SK-N-SH treated with all-trans-retinoic acid at 6 μM for 48 hours (cell line): ENCODE data around the gene UHRF1.

Experiments used
- ATAC-seq: fragments of 200-7000 bp; cut with Tn5 transposase; 3 replicates; pipeline ENCODE4 v1.9.1; 2020; ENCODE audit warnings: mild to moderate bottlenecking, moderate library complexity
- ARNTL ChIP-seq: fragments of 450-650 bp; formaldehyde crosslinking; IDR thresholded peaks from 2 replicates; pipeline ENCODE4 v1.5.0; 2020; ENCODE audit warnings: low read depth, mild to moderate bottlenecking, moderate library complexity, borderline replicate concordance
- CSDC2 ChIP-seq: fragments of 250-450 bp; sonication (Bioruptor Pico); IDR thresholded peaks from 2 replicates; pipeline ENCODE4 v1.5.0; 2020; ENCODE audit warnings: mild to moderate bottlenecking, moderate library complexity
- GLIS3 ChIP-seq: fragments of 250-450 bp; sonication (Bioruptor Pico); IDR thresholded peaks from 2 replicates; pipeline ENCODE4 v1.5.0; 2020; ENCODE audit warnings: mild to moderate bottlenecking, moderate library complexity
- OSR1 ChIP-seq: fragments of 250-450 bp; sonication (Bioruptor Pico); IDR thresholded peaks from 2 replicates; pipeline ENCODE4 v1.8.0; 2022; ENCODE audit warnings: moderate library complexity, mild to moderate bottlenecking, inconsistent platforms
- RARB ChIP-seq: fragments of 250-450 bp; sonication (Bioruptor Pico); IDR thresholded peaks from 2 replicates; pipeline ENCODE4 v1.8.0; 2021; ENCODE audit warnings: mild to moderate bottlenecking, moderate library complexity
- SNAI2 ChIP-seq: fragments of 250-450 bp; sonication (Bioruptor Pico); IDR thresholded peaks from 2 replicates; pipeline ENCODE4 v1.5.0; 2020; ENCODE audit warnings: mild to moderate bottlenecking, moderate library complexity
- TCF4 ChIP-seq: fragments of 250-450 bp; sonication (Bioruptor Pico); IDR thresholded peaks from 2 replicates; pipeline ENCODE4 v1.8.0; 2021; ENCODE audit warnings: mild to moderate bottlenecking, moderate library complexity, borderline replicate concordance
- TOX ChIP-seq: fragments of 250-450 bp; sonication (Bioruptor Pico); IDR thresholded peaks from 2 replicates; pipeline ENCODE4 v1.8.0; 2021; ENCODE audit warnings: mild to moderate bottlenecking, moderate library complexity, borderline replicate concordance
- ZC3H10 ChIP-seq: fragments of 250-450 bp; sonication (Bioruptor Pico); IDR thresholded peaks from 2 replicates; pipeline ENCODE4 v1.5.1; 2021; ENCODE audit warnings: mild to moderate bottlenecking, moderate library complexity
- ZFP3 ChIP-seq: fragments of 250-450 bp; sonication (Bioruptor Pico); IDR thresholded peaks from 2 replicates; pipeline ENCODE4 v1.5.0; 2020; ENCODE audit warnings: mild to moderate bottlenecking, moderate library complexity
- ZFP30 ChIP-seq: fragments of 450-650 bp; formaldehyde crosslinking; IDR thresholded peaks from 2 replicates; pipeline ENCODE4 v1.5.0; 2022; ENCODE audit warnings: mild to moderate bottlenecking, moderate library complexity
- ZNF565 ChIP-seq: fragments of 450-650 bp; formaldehyde crosslinking; conservative IDR thresholded peaks from 2 replicates; pipeline ENCODE4 v1.5.0; 2020; ENCODE audit warnings: low read depth, mild to moderate bottlenecking, moderate library complexity
- ZNF70 ChIP-seq: fragments of 450-650 bp; formaldehyde crosslinking; IDR thresholded peaks from 2 replicates; pipeline ENCODE4 v1.5.0; 2020; ENCODE audit warnings: mild to moderate bottlenecking, moderate library complexity
- ZNF8 ChIP-seq: fragments of 450-650 bp; formaldehyde crosslinking; IDR thresholded peaks from 2 replicates; pipeline ENCODE4 v1.5.0; 2020; ENCODE audit warnings: mild to moderate bottlenecking, moderate library complexity
- TF ChIP-seq, protein P1 (sequence below): fragments of 250-450 bp; sonication (Bioruptor Pico); IDR thresholded peaks from 2 replicates; pipeline ENCODE4 v1.5.1; 2020; ENCODE audit warnings: low read depth, mild to moderate bottlenecking, moderate library complexity
- TF ChIP-seq, protein P2 (sequence below): fragments of 250-450 bp; sonication (Bioruptor Pico); IDR thresholded peaks from 2 replicates; pipeline ENCODE4 v1.5.0; 2020; ENCODE audit warnings: mild to moderate bottlenecking, moderate library complexity
- TF ChIP-seq, protein P3 (sequence below): fragments of 250-450 bp; sonication (Bioruptor Pico); IDR thresholded peaks from 2 replicates; pipeline ENCODE4 v1.5.1; 2021; ENCODE audit warnings: mild to moderate bottlenecking, moderate library complexity
- TF ChIP-seq, protein P4 (sequence below): fragments of 250-450 bp; sonication (Bioruptor Pico); IDR thresholded peaks from 2 replicates; pipeline ENCODE4 v1.8.0; 2020; ENCODE audit warnings: mild to moderate bottlenecking, moderate library complexity, borderline replicate concordance

Gene UHRF1

DNA sequence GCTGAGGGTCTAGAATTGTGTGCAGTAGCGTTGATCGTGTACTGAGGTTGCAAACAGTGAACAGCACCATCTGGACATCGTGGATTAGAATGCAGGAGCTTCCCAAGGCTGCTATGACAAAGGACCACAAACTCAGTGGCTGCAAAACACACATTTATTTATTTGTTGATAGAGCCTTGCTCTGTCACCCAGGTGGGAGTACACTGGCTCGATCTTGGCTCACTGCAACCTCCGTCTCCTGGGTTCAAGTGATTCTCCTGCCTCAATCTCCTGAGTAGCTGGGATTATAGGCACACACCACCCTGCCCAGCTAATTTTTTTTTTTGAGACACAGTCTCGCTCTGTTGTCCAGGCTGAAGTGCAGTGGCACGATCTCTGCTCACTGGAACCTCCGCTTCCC lies 2.3 kb upstream of the UHRF1 start (continued):
- TF ChIP-seq CSDC2 (CRISPR knock-in tag): no peak
- TF ChIP-seq TCF4 (CRISPR knock-in tag): no peak
- no peak for TF ChIP-seq ZNF70 (CRISPR knock-in tag)
- no peak for TF ChIP-seq OSR1 (CRISPR knock-in tag)
- TF ChIP-seq SNAI2: no peak
- no peak for TF ChIP-seq ZC3H10 (CRISPR knock-in tag)
- no peak for TF ChIP-seq ARNTL (CRISPR knock-in tag)
- no peak for TF ChIP-seq RARB

DNA sequence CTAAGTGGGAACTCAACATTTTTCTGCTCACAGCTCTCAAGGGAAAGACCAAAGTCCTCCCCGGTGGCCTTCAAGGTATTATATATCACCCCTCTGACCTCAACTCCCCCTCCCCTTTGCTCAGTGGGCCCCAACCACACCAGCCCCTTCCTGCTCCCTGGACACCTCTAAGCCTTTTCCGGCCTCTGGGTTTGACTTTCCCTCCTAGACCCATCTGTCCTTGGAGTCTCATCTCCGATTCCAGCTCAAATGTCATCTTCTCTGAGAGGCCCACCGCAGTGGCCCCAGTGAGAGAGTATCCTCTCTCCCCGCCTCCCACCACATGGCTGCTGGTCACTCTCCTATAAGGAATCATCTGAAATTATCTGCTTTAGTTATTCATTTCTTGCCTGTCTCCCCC lies 941 bp upstream of the UHRF1 start:
- no peak for TF ChIP-seq TCF4 (CRISPR knock-in tag)
- TF ChIP-seq, protein P1, sequence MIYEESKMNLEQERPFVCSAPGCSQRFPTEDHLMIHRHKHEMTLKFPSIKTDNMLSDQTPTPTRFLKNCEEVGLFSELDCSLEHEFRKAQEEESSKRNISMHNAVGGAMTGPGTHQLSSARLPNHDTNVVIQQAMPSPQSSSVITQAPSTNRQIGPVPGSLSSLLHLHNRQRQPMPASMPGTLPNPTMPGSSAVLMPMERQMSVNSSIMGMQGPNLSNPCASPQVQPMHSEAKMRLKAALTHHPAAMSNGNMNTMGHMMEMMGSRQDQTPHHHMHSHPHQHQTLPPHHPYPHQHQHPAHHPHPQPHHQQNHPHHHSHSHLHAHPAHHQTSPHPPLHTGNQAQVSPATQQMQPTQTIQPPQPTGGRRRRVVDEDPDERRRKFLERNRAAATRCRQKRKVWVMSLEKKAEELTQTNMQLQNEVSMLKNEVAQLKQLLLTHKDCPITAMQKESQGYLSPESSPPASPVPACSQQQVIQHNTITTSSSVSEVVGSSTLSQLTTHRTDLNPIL (CRISPR knock-in tag): no peak
- TF ChIP-seq, protein P2, sequence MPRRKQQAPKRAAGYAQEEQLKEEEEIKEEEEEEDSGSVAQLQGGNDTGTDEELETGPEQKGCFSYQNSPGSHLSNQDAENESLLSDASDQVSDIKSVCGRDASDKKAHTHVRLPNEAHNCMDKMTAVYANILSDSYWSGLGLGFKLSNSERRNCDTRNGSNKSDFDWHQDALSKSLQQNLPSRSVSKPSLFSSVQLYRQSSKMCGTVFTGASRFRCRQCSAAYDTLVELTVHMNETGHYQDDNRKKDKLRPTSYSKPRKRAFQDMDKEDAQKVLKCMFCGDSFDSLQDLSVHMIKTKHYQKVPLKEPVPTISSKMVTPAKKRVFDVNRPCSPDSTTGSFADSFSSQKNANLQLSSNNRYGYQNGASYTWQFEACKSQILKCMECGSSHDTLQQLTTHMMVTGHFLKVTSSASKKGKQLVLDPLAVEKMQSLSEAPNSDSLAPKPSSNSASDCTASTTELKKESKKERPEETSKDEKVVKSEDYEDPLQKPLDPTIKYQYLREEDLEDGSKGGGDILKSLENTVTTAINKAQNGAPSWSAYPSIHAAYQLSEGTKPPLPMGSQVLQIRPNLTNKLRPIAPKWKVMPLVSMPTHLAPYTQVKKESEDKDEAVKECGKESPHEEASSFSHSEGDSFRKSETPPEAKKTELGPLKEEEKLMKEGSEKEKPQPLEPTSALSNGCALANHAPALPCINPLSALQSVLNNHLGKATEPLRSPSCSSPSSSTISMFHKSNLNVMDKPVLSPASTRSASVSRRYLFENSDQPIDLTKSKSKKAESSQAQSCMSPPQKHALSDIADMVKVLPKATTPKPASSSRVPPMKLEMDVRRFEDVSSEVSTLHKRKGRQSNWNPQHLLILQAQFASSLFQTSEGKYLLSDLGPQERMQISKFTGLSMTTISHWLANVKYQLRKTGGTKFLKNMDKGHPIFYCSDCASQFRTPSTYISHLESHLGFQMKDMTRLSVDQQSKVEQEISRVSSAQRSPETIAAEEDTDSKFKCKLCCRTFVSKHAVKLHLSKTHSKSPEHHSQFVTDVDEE (CRISPR knock-in tag): no peak
- no peak for TF ChIP-seq OSR1 (CRISPR knock-in tag)
- no peak for TF ChIP-seq ARNTL (CRISPR knock-in tag)
- no peak for TF ChIP-seq ZFP3 (CRISPR knock-in tag)
- no peak for TF ChIP-seq ZC3H10 (CRISPR knock-in tag)
- no peak for TF ChIP-seq GLIS3 (CRISPR knock-in tag)
- no peak for TF ChIP-seq CSDC2 (CRISPR knock-in tag)
- TF ChIP-seq ZNF565: no peak

DNA sequence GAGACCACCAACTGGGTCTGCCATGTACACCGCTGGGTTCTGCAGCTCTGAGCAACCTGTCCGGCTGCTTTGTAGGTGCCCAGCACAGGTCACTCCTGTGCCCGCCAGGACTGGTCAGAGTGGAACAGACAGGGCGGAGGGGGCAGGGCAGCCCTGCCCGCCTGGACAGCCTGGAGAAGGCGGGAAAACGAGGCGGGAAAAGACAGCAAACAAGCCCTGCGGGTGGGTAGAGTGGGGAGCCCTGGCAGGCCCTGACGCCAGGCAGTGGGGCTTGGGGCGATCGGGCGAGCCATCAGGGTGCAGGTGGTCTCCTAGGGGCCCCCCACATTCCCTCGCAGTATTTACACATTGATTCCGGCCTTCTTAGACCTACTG lies 533 bp upstream of the UHRF1 start:
- no peak for ATAC-seq
- no peak for TF ChIP-seq SNAI2
- no peak for TF ChIP-seq RARB
- TF ChIP-seq ZNF70 (CRISPR knock-in tag): no peak
- TF ChIP-seq, protein P2 (CRISPR knock-in tag): no peak
- TF ChIP-seq ZFP30 (CRISPR knock-in tag): no peak
- no peak for TF ChIP-seq CSDC2 (CRISPR knock-in tag)

More for the DNA sequence above, 941 bp upstream of the UHRF1 start:
- ATAC-seq: no peak

DNA sequence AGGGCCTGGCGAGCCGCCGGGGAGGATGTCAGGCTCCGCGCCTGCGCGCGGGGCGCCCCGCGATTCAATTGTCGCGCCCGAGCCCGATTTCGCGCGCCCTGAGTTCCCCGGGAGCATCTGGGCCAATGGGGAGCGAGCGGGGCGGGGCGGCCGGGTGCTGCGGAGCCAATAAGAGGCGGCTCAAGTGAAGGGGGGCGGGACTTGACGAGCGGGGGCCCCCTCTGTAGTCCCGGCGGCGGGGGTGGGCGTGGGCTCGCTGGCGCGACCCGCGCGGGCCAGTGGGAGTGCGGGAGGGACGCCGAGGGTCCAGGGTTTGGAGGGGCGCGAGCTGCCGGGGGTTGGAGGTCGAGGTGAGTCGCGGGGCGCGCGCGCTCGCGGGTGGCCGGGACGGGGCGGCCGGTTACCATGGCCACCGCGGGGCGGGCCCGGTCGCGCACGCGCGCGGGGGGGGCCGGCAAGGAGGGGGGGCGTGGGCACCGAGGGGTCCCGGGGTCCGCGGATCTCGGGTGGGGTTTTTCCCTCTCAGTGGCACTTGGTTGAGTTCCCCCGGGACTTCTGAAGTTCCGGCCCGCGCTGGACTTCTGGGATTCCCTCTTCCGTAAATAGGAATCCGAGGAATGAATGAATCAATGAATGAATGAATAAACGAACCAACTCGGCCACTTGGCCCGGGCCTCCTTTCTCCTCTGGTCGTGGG lies 744 bp downstream of the UHRF1 start:
- peak; percentile 69 for ATAC-seq
- TF ChIP-seq TOX (CRISPR knock-in tag) (no peak), RARB (no peak)
- TF ChIP-seq, all 23 proteins: peak for 0

DNA sequence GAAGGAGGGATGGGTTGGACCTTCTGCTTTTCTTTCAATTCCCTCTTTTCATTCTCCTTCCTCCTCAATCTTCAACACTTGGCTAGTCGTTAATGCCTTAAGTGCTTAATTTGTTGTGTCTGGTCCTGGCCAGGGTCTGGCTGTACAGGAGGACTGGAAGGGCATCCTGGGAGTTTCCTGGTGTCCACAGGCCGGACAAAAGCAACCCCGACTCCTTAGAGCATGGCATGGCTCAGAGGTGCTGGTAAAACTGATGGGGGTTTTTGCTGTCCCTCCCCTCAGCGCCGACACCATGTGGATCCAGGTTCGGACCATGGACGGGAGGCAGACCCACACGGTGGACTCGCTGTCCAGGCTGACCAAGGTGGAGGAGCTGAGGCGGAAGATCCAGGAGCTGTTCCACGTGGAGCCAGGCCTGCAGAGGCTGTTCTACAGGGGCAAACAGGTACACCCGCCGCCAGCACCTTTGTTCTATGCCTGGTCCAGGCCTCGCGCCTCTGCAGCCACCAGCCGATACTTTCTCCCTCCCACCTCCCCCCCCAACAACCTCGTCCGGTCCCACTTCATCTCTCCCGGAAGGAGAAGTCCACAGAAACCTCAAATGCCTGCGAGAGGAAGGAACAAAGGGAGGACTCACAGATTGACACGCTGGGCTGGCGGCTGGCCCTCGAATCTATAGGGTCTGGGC lies 1.4 kb downstream of the UHRF1 start:
- TF ChIP-seq, protein P3, sequence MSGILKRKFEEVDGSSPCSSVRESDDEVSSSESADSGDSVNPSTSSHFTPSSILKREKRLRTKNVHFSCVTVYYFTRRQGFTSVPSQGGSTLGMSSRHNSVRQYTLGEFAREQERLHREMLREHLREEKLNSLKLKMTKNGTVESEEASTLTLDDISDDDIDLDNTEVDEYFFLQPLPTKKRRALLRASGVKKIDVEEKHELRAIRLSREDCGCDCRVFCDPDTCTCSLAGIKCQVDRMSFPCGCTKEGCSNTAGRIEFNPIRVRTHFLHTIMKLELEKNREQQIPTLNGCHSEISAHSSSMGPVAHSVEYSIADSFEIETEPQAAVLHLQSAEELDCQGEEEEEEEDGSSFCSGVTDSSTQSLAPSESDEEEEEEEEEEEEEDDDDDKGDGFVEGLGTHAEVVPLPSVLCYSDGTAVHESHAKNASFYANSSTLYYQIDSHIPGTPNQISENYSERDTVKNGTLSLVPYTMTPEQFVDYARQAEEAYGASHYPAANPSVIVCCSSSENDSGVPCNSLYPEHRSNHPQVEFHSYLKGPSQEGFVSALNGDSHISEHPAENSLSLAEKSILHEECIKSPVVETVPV (CRISPR knock-in tag): no peak
- TF ChIP-seq ZNF8 (no peak), TCF4 (CRISPR knock-in tag) (no peak), TOX (CRISPR knock-in tag) (no peak)
- TF ChIP-seq, protein P4, sequence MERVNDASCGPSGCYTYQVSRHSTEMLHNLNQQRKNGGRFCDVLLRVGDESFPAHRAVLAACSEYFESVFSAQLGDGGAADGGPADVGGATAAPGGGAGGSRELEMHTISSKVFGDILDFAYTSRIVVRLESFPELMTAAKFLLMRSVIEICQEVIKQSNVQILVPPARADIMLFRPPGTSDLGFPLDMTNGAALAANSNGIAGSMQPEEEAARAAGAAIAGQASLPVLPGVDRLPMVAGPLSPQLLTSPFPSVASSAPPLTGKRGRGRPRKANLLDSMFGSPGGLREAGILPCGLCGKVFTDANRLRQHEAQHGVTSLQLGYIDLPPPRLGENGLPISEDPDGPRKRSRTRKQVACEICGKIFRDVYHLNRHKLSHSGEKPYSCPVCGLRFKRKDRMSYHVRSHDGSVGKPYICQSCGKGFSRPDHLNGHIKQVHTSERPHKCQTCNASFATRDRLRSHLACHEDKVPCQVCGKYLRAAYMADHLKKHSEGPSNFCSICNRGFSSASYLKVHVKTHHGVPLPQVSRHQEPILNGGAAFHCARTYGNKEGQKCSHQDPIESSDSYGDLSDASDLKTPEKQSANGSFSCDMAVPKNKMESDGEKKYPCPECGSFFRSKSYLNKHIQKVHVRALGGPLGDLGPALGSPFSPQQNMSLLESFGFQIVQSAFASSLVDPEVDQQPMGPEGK (CRISPR knock-in tag): no peak
- ATAC-seq: no peak; the same call in 2 of the 3 replicates
